GM12892 (cell line): ENCODE data around the gene SCAANT1.

Experiments used
- DNase-seq: peaks from one replicate; pipeline ENCODE4 v3.0.0; 2011; ENCODE audit not compliant: insufficient read length
- FAIRE-seq: peaks from 2 replicates; lab custom pipeline; 2011; peaks lifted over from hg19 to GRCh38; lab: Jason Lieb, UNC
- POLR2A ChIP-seq: IDR thresholded peaks from 2 replicates; pipeline ENCODE4 v1.6.1; 2011; ENCODE audit warnings: low read depth, low read length, control low read depth
- POLR2AphosphoS5 ChIP-seq: IDR thresholded peaks from 2 replicates; pipeline ENCODE4 v1.6.1; 2011; ENCODE audit warnings: low read depth, low read length, control low read depth
- TAF1 ChIP-seq: IDR thresholded peaks from 2 replicates; pipeline ENCODE4 v1.6.1; 2011; ENCODE audit warnings: low read depth, mild to moderate bottlenecking, control low read depth, low read length, borderline replicate concordance

SCAANT1 gene

DNA sequence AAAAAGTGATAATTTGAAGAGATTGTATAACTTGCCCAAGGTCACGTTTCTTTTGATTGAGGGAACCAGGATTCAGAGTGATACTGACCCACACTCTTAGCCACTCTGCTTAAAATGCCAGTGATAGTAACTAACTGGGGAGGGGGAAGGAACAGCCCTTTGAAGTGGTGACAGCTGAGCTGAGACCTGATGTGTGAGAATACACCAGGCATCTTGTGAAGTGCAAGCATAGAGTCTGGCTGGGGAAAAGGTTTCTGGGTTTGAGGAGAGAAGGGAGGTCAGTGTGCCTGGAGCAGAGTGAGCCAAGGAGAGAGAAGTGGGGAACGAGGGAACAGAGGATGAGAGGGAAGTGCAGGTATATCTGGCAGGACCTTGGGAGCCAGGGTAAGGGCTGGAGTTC is 35.4 kb upstream of the SCAANT1 start:
- FAIRE-seq (no peak), DNase-seq (no peak)
- TF ChIP-seq POLR2A: no peak
- TF ChIP-seq TAF1: no peak
- TF ChIP-seq POLR2AphosphoS5: no peak

GRCh38 chr3:63946753-63947152 is 34.6 kb upstream of the SCAANT1 start:
- FAIRE-seq (no peak), DNase-seq (no peak)
- no peak for TF ChIP-seq TAF1
- TF ChIP-seq POLR2A: no peak
- TF ChIP-seq POLR2AphosphoS5: no peak

DNA sequence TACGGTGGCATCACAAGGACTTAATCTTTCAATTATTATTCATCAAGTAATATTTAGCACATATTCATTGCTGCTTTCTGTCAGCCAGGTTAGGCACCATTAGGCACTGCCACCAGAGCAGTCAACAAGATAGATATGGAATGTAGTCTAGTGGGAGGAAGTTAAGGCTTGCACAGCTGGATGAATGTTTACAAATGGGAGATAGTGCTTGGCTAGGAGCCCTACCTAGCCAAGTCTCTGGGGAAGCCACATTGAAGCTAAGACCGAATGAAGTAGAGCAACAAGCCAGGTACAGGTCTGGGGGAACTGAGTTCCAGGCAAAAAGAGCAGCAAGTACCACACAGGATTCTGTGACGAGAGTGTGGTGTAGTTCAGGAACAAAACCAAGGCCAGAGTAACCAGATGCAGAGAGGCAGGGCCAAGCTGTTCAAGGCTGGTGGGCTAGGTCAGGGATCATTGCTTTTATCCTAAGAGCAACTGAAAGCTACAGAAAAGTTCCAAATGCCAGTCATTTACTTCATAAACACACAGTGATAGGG is 33.4 kb upstream of the SCAANT1 start:
- no peak for DNase-seq
- TF ChIP-seq POLR2A (no peak), POLR2AphosphoS5 (no peak), TAF1 (no peak)
- no peak for FAIRE-seq

DNA sequence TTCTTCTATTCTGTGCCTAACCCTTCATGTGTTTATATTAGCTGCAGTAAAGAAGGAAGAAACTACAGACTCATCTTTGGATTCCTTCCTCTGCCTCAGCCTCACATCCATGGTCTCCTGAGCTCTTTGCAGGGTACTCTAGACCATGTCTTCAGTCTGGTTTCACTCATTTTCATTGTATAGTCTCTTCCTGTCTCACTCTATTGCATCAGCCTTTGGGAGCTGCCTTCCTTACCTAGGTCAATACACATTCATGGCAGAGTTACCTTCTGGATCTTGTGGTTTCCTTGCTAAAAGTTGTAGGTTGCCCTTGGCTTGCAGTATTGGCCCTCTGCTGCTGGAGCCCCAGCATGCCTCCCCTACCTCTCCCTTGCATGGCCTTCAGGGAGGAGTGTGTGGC is 31.5 kb upstream of the SCAANT1 start:
- DNase-seq (no peak), FAIRE-seq (peak; percentile 50)
- no peak for TF ChIP-seq POLR2A
- no peak for TF ChIP-seq POLR2AphosphoS5
- no peak for TF ChIP-seq TAF1

GRCh38 chr3:63942528-63942927 is 30.3 kb upstream of the SCAANT1 start:
- DNase-seq (no peak), FAIRE-seq (no peak)
- TF ChIP-seq POLR2A: no peak
- no peak for TF ChIP-seq TAF1
- TF ChIP-seq POLR2AphosphoS5: no peak

- FAIRE-seq (no peak), DNase-seq (no peak)
- no peak for TF ChIP-seq POLR2A
- no peak for TF ChIP-seq TAF1
- no peak for TF ChIP-seq POLR2AphosphoS5
Observed at GRCh38 chr3:63940389-63940757, 28.2 kb upstream of the SCAANT1 start.

DNA sequence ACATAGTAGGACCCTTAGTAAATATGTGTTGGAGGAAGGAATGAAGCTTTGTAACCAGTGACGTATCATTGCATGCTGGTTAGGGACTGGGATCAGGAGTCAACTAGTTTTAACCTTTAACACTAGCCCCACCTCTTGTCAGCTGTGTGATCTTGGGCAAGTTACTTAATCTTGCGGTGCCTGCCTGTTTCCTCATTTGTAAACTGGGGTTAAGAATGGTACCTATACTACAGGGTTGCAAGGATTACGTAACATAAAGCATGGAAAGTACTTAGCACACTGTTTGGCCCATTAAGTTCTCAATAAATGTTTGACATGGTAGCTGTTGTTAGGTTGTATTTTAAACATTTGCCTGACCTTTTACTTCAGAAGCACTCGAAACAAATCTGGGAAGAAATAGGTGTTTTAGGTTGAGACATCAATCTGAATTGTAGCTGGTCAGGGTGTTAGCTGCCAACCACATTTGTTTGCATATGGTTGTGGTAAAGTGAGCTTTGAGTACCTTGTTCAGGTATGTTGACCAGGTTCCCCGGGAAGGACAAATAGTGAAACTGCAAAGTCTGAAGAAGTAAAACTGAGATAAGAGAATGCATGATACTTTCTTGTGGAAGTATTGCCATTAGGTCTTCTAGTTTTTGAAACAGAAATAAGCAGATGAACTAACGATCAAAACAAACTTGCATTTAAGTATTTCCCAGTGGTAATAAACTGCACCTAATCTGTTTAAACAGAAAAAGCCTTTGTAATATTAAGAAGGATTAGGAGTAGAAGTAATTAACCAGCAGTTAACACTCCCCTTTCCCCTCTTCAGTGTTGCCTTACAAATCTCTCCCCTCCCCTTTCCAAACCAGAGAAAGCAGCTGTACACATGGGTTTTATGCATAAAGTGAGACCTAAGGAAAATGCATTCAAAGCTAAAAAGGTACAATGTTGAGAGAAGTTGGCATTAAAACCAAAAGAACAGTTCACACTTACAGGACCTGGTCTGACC is 25.8 kb upstream of the SCAANT1 start:
- FAIRE-seq (peak; percentile 98), DNase-seq (no peak)

GRCh38 chr3:63936925-63937324 is 24.7 kb upstream of the SCAANT1 start:
- TF ChIP-seq TAF1: no peak
- no peak for TF ChIP-seq POLR2AphosphoS5
- no peak for TF ChIP-seq POLR2A
- FAIRE-seq (no peak), DNase-seq (no peak)

More for the DNA sequence above, 25.8 kb upstream of the SCAANT1 start:
- TF ChIP-seq POLR2A: no peak
- no peak for TF ChIP-seq POLR2AphosphoS5
- no peak for TF ChIP-seq TAF1

GRCh38 chr3:63934041-63934866 is 22.1 kb upstream of the SCAANT1 start:
- FAIRE-seq (peak; percentile 53), DNase-seq (no peak)
- no peak for TF ChIP-seq TAF1
- no peak for TF ChIP-seq POLR2A
- no peak for TF ChIP-seq POLR2AphosphoS5

DNA sequence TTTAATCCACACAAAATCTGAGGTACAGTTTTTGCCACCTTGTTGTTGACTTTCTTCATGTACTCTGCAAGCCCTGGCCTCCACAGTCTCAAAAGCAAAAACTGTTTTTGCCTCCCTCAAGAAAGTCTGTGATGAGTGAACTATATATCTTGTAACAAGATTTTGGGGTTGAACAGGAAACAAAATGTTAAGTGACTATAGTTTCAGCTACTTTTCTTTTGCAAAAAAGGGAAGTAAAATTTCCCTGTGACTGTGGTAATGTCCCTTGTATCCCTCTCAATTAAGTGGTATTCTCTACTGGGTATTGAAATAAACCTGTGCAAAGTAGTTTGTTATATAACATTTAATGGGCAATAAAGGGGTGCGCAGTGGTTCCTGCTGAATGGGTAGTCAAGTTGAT is 21.3 kb upstream of the SCAANT1 start:
- FAIRE-seq (peak; percentile 77), DNase-seq (no peak)
- no peak for TF ChIP-seq POLR2AphosphoS5
- no peak for TF ChIP-seq TAF1
- TF ChIP-seq POLR2A: no peak
